GM12892 (cell line): ENCODE data around the gene PTAFR.

Experiments
- POLR2A ChIP-seq: IDR thresholded peaks from 2 replicates; pipeline ENCODE4 v1.6.1; 2011; ENCODE audit warnings: low read depth, low read length, control low read depth
- POLR2AphosphoS5 ChIP-seq: IDR thresholded peaks from 2 replicates; pipeline ENCODE4 v1.6.1; 2011; ENCODE audit warnings: low read depth, low read length, control low read depth
- TAF1 ChIP-seq: IDR thresholded peaks from 2 replicates; pipeline ENCODE4 v1.6.1; 2011; ENCODE audit warnings: low read depth, mild to moderate bottlenecking, control low read depth, low read length, borderline replicate concordance

GRCh38 chr1:28200234-28200873 lies 23.9 kb upstream of the PTAFR start:
- TF ChIP-seq POLR2AphosphoS5, result no peak
- no peak for TF ChIP-seq POLR2A
- no peak for TF ChIP-seq TAF1
